ENCODE data around the gene ERBB2.
A peak's percentile ranks its signal among the peaks of the same experiment; 100 is the strongest.
"Not testable (repeated sequence)": the region's sequence is repeated elsewhere in the genome, so short reads cannot be mapped to it uniquely, and the experiment has no call there.

The ERBB2 gene

GRCh38 chr17:39763051-39763820, 63.4 kb downstream of the ERBB2 start:
- DNase-seq (ENCODE audit: low read depth) = no peak

DNA sequence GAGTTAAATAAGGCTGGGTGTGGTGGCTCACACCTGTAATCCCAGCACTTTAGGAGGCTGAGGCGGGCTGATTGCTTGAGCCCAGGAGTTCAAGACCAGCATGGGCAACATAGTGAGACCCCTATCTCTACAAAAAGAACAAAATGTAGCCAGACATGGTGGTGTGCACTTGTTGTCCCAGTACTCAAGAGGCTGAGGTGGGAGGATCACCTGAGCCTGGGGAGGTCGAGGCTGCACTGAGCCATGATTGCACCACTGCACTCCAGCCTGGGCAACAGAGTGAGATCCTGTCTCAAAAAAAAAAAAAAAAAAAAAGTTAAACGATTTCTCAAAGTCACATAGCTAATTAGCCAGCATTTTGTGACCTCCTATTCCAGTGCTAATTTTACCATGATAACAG, 64.3 kb downstream of the ERBB2 start:
- not testable (repeated sequence) for DNase-seq (ENCODE audit: low read depth)

GRCh38 chr17:39765175-39765574, 65.3 kb downstream of the ERBB2 start:
- DNase-seq (ENCODE audit: low read depth) = no peak

DNA sequence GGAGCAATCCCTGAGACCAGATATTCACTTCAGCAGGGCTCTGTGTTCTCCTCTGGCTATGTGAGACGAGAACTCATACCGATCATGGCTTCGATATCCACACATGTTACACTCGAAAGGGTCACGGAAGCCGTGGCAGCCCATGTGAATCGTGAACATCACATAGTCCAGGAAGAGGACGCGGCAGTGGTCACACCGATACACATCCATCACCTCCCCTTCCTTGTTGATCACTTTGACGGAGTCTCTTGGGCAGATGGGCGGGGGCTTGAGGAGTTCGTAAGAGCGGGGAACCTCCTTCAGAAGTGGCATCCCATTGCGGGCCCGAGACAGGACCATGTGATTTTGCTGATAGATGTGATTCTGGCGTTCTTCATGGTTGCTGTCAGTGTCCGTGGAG, 65.9 kb downstream of the ERBB2 start:
- no peak for DNase-seq (ENCODE audit: low read depth)

DNA sequence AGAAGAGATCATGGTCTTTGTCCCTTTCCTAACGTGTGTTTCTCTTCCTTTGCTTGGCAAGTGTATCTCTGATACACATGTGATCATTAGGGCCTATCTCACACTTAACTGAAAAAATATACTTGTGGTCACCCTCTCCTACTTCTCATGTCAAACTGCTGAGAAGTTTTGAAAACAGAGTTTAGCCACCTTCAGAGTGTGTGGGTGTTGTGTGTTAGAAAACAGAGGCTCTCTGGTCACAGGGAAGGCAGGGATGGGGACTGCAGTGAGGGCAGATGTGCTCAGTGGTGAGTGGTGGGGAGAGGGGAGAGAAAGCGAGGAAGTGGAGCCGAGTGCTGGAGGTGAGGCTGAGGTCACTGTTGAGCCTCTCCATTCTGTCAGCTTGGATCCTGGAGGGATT, 67.3 kb downstream of the ERBB2 start:
- DNase-seq (ENCODE audit: low read depth) = no peak

GRCh38 chr17:39769974-39770587, 70.2 kb downstream of the ERBB2 start:
- DNase-seq (ENCODE audit: low read depth) = peak; percentile 66

GRCh38 chr17:39772415-39772814, 72.6 kb downstream of the ERBB2 start:
- DNase-seq (ENCODE audit: low read depth) = no peak

DNA sequence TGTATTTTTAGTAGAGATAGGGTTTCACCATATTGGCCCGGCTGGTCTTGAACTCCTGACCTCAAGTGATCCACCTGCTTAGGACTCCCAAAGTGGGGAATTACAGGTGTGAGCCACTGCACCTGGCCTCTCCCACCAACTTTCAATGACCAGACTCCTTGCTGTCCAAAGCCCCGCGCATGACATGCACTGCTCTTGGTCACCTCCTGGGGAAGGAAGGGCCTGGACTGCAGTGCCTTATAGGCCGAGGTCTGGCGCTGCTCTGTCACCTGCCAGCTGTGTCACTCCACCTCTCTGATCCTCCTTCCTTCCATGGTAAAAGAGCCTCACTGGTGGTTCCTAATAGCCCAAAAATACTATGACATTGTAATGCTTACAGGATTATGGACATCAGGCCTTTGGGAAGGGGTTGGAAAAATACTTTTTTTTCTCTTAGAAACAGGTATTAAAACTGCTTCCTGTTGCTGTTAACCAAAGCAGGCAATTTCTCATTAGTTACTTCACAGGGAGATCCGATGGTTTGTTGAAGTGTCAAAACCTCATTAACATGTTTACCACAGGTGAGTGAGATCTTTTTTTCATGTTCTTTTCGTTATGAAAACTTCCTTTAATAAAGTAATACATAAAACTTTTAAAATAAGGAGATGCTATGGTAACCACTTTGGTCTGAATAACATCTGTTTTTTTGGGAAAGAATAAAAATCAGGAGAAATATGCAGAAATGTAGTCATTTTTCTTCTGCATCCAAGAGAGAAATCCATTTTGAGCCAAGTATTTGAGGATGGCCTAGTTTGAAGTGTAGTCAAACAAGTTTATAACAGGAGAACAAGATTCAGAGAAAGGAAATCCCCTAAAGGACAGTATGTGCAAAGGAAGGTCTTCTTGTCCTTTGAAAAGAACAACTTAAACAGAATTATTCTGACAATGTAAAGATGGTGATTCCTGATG, 73.4 kb downstream of the ERBB2 start:
- DNase-seq (ENCODE audit: low read depth) = no peak

GRCh38 chr17:39774047-39774446, 74.2 kb downstream of the ERBB2 start:
- DNase-seq (ENCODE audit: low read depth) = no peak

DNA sequence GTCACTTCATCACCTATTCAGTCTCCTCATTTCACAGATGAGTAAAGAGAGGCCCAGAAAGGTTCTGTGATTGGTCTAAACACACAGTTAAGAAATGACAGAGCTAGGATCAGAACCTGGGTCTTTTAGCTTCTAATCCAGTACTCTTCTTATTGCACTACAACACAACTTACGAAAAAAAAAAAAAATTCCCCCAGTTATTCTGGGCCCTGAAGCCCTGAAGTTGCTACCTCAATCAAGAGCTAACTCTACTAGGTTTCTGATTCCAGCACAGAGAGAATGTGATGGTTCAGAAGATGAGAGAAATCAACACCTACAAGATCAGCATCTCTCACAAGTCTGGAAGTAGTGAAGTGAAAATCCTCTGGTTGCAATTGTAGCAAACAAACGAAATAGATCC, 75.2 kb downstream of the ERBB2 start:
- DNase-seq (ENCODE audit: low read depth) = no peak

- DNase-seq (ENCODE audit: low read depth) = no peak
These were observed 76.4 kb downstream of the ERBB2 start for GRCh38 chr17:39776252-39776651.

- no peak for DNase-seq (ENCODE audit: low read depth)
These were observed 77.9 kb downstream of the ERBB2 start for GRCh38 chr17:39777534-39778365.

All from T-helper 22 cell (primary cell).